Placental pericyte (primary cell): ENCODE measurements around the gene PLEKHF1. TPM values are rescaled to one million over a fixed set of nuclear protein-coding genes. Genes with fewer than 3 reads are reported as not detected.

Source experiments
- total RNA-seq: library from RNA; depleted of rRNA; stranded (reverse); fragments of >200 nt; gene quantifications from 2 replicates; pipeline ENCODE4 v1.2.3, GENCODE V29; 2012

Gene PLEKHF1
- 11.6 and 28.2 TPM in 2 replicates for total RNA-seq

GRCh38 chr19:29665215-29665825, at the start of gene PLEKHF1:
PLEKHF1 (plus strand) TSS chr19:29665461; CDS start chr19:29673840, 8,379 bp downstream.

GRCh38 chr19:29714953-29715700, 49.9 kb downstream of the PLEKHF1 start, which contains the start of gene C19orf12:
C19orf12 (minus strand) TSS chr19:29715261; CDS start chr19:29708413, 6,848 bp downstream.

Other genes starting within 250 kb of the PLEKHF1 start
- not detected in 2 replicates for gene VSTM2B, start 139.5 kb upstream of the PLEKHF1 start, total RNA-seq
- gene POP4, start 59.2 kb upstream of the PLEKHF1 start, total RNA-seq: 58.6 and 81.2 TPM in 2 replicates
- gene C19orf12, start 49.8 kb downstream of the PLEKHF1 start, total RNA-seq: 19.7 and 39.8 TPM in 2 replicates
- 5.3 and 8.6 TPM in 2 replicates for gene CCNE1, start 146.5 kb downstream of the PLEKHF1 start, total RNA-seq